Muscle of leg (tissue), 11 donors: ENCODE results near the gene MS4A10. TPM values are rescaled to one million over a fixed set of nuclear protein-coding genes. Genes with fewer than 3 reads are reported as not detected.

Source experiments
- DNase-seq: peaks from one replicate; pipeline ENCODE4 v3.0.0; 2013
- H3K27ac ChIP-seq: one replicate; pipeline ENCODE4 v1.5.1; 2013; ENCODE audit warnings: mild to moderate bottlenecking, low read length, control low read depth
- H3K27me3 ChIP-seq: one replicate; pipeline ENCODE4 v1.6.1; 2013; ENCODE audit warnings: low read length; ENCODE audit not compliant: control insufficient read depth, insufficient read depth
- H3K36me3 ChIP-seq: one replicate; pipeline ENCODE4 v1.6.1; 2013; ENCODE audit warnings: low read length; ENCODE audit not compliant: control insufficient read depth, insufficient read depth
- H3K4me1 ChIP-seq: one replicate; pipeline ENCODE4 v1.6.1; 2013; ENCODE audit warnings: low read length; ENCODE audit not compliant: control insufficient read depth, insufficient read depth
- H3K4me3 ChIP-seq: one replicate; pipeline ENCODE4 v1.5.1; 2013; ENCODE audit warnings: low read length, control low read depth
- H3K9me3 ChIP-seq: replicated peaks from 2 replicates; pipeline ENCODE4 v1.6.1; 2013; ENCODE audit warnings: low read depth, low read length; ENCODE audit not compliant: control insufficient read depth
- WGBS: methylation state at CpG from one replicate; pipeline ENCODE4 v1.1.5; 2013; ENCODE audit warnings: missing lambda C conversion rate; ENCODE audit not compliant: insufficient coverage; 5-methylcytosine and 5-hydroxymethylcytosine counted together
- polyA plus RNA-seq, 8 donors: library from polyadenylated mRNA; unstranded; fragments of 120-200 nt; gene quantifications; one replicate each; pipeline versions ENCODE4 v1.2.1 to v1.2.3, GENCODE V29; 2013; ENCODE audit warnings: inconsistent platforms in 1 of 8, low replicate concordance in 1 of 8; ENCODE audit not compliant: insufficient read length in 8 of 8, insufficient read depth in 1 of 8
- total RNA-seq: library from RNA; stranded (reverse); fragments of 120-200 nt; gene quantifications from one replicate; pipeline ENCODE4 v1.2.4, GENCODE V29; 2013

The MS4A10 gene
- total and polyA plus RNA-seq, 9 donors: 0.09 to 0.11 TPM; not detected in 7

DNA sequence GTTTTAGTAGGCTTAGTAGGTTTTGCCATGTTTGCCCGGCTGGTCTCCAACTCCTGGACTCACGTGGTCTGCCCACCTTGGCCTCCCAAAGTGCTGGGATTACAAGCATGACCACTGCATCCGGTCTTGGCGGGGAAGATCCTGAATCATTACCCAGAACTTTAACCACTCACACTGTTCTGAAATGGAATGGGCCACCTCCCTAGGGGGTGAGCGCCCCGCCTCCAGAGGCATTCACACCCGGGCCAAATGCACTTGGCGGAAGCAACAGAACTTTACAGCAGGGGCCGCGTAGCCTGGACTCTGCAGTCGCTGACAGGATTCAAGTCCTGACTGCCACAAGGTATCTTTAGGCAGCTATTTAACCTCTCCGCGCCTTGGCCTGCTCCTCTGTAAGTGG is 62.1 kb downstream of the MS4A10 start:
- H3K27ac ChIP-seq: no peak overlapping the region
- H3K27me3 ChIP-seq: no peaks in the 10 kb centered on the region
- peaks cover 24% of the 10 kb centered on the region for H3K4me1 ChIP-seq
- 70% methylated on average over 5 of the region's 13 CpGs for WGBS
- H3K4me3 ChIP-seq: no peak overlapping the region
- H3K36me3 ChIP-seq: peaks cover 48% of the 10 kb centered on the region
- no peak for DNase-seq
- no peaks in the 10 kb centered on the region for H3K9me3 ChIP-seq

DNA sequence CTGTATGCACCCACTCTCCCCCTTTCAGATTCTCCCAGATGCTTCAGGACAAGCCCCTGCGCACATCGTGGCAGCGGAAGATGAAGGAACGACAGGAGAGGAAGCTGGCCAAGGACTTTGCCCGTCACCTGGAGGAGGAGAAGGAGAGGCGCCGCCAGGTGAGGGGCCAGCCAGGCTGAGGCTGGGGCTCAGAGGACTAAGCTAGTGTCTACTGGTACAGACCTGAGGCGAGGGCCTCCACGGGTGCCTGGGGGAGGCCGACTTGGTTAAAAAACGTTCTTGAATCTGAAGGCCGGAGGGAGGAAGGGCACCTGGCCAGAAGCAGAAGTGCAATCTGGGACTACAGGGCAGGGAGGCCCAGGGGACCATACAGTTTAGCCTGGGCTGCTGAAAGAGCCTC is 62.8 kb downstream of the MS4A10 start:
- 89% methylated on average over 12 of the region's 12 CpGs for WGBS
- H3K4me1 ChIP-seq: peaks cover 18% of the 10 kb centered on the region
- H3K4me3 ChIP-seq: no peak overlapping the region
- no peak overlapping the region for H3K27ac ChIP-seq
- no peaks in the 10 kb centered on the region for H3K9me3 ChIP-seq
- H3K27me3 ChIP-seq: no peaks in the 10 kb centered on the region
- H3K36me3 ChIP-seq: peaks cover 48% of the 10 kb centered on the region
- no peak for DNase-seq

DNA sequence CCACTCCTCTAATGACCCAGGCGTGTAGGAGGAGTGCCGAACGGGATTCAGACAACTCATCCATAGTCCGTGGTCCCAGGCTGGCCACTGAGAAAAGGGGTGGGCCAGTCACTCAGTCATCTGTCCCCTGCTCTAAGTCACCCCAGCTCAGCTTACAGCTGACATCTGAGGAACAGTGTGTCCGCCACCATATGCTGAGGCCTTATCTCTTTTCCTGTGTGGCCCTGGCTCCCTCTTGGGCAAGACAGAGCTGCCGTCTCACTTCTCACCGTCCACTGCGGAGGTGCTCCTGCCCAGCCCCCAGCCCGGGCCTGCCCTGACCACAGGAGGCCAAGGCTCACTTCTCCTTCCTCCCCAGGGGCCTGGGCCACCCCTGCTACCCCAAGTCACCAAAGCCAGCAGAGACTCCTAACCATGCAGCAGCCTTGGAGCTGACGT is 63.6 kb downstream of the MS4A10 start:
- Histone ChIP-seq H3K4me1 (peaks cover 9% of the 10 kb centered on the region), H3K27ac (no peak overlapping the region), H3K27me3 (no peaks in the 10 kb centered on the region), H3K4me3 (no peak overlapping the region), H3K36me3 (peaks cover 54% of the 10 kb centered on the region), H3K9me3 (no peaks in the 10 kb centered on the region)
- WGBS: 70% methylated on average over 10 of the region's 10 CpGs
- DNase-seq: no peak

GRCh38 chr11:60849641-60850520 is 64.7 kb downstream of the MS4A10 start:
- no peaks in the 10 kb centered on the region for H3K4me1 ChIP-seq
- no peak for DNase-seq
- no peaks in the 10 kb centered on the region for H3K9me3 ChIP-seq
- no peak overlapping the region for H3K27ac ChIP-seq
- WGBS: 87% methylated on average over 22 of the region's 29 CpGs
- H3K4me3 ChIP-seq: no peak overlapping the region
- peaks cover 54% of the 10 kb centered on the region for H3K36me3 ChIP-seq
- H3K27me3 ChIP-seq: no peaks in the 10 kb centered on the region

Other genes with a start within 250 kb of the MS4A10 start
- 2.5 TPM for gene MS4A8, start 85.7 kb upstream of the MS4A10 start, total RNA-seq
- 10 to 100 TPM in 1 of 8 donors, 1 to 10 TPM in 7; 2.3 to 10.5 (median 6.9) TPM for gene MS4A8, start 85.7 kb upstream of the MS4A10 start, polyA plus RNA-seq
- not detected for gene MS4A18, start 60.6 kb upstream of the MS4A10 start, total RNA-seq
- gene MS4A18, start 60.6 kb upstream of the MS4A10 start, polyA plus RNA-seq: not detected
- not detected for gene MS4A15, start 28.5 kb upstream of the MS4A10 start, total RNA-seq
- gene MS4A15, start 28.5 kb upstream of the MS4A10 start, polyA plus RNA-seq: under 1 TPM in 1 of 8 donors, not detected in 7; 0.23 TPM
- gene CCDC86, start 56.8 kb downstream of the MS4A10 start, total RNA-seq: 7.4 TPM
- gene CCDC86, start 56.8 kb downstream of the MS4A10 start, polyA plus RNA-seq: 10 to 100 TPM; 18.1 to 22.7 (median 20.1) TPM
- gene PTGDR2, start 70.6 kb downstream of the MS4A10 start, total RNA-seq: 0.62 TPM
- gene PTGDR2, start 70.6 kb downstream of the MS4A10 start, polyA plus RNA-seq: 1 to 10 TPM in 1 of 8 donors, under 1 TPM in 7; 0.48 to 1.0 (median 0.76) TPM
- gene ZP1, start 82.2 kb downstream of the MS4A10 start, total RNA-seq: not detected
- under 1 TPM in 2 of 8 donors, not detected in 6; 0.07 to 0.13 TPM for gene ZP1, start 82.2 kb downstream of the MS4A10 start, polyA plus RNA-seq
- gene PRPF19, start 121.3 kb downstream of the MS4A10 start, total RNA-seq: 32.6 TPM
- gene PRPF19, start 121.3 kb downstream of the MS4A10 start, polyA plus RNA-seq: 10 to 100 TPM; 61.8 to 94.5 (median 73.8) TPM
- gene TMEM109, start 128.8 kb downstream of the MS4A10 start, total RNA-seq: 33.3 TPM
- gene TMEM109, start 128.8 kb downstream of the MS4A10 start, polyA plus RNA-seq: 100 to 1,000 TPM in 5 of 8 donors, 10 to 100 TPM in 3; 92.3 to 118 (median 110) TPM
- 36.8 TPM for gene TMEM132A, start 139.1 kb downstream of the MS4A10 start, total RNA-seq
- 10 to 100 TPM; 28.9 to 59.2 (median 44.0) TPM for gene TMEM132A, start 139.1 kb downstream of the MS4A10 start, polyA plus RNA-seq
- 12.7 TPM for gene SLC15A3, start 166.8 kb downstream of the MS4A10 start, total RNA-seq
- 10 to 100 TPM; 12.3 to 26.9 (median 23.3) TPM for gene SLC15A3, start 166.8 kb downstream of the MS4A10 start, polyA plus RNA-seq
- gene CD6, start 186.3 kb downstream of the MS4A10 start, total RNA-seq: 0.18 TPM
- 1 to 10 TPM in 2 of 8 donors, under 1 TPM in 6; 0.32 to 2.0 (median 0.77) TPM for gene CD6, start 186.3 kb downstream of the MS4A10 start, polyA plus RNA-seq